ENCODE measurements around the gene OR51V1.

DNA sequence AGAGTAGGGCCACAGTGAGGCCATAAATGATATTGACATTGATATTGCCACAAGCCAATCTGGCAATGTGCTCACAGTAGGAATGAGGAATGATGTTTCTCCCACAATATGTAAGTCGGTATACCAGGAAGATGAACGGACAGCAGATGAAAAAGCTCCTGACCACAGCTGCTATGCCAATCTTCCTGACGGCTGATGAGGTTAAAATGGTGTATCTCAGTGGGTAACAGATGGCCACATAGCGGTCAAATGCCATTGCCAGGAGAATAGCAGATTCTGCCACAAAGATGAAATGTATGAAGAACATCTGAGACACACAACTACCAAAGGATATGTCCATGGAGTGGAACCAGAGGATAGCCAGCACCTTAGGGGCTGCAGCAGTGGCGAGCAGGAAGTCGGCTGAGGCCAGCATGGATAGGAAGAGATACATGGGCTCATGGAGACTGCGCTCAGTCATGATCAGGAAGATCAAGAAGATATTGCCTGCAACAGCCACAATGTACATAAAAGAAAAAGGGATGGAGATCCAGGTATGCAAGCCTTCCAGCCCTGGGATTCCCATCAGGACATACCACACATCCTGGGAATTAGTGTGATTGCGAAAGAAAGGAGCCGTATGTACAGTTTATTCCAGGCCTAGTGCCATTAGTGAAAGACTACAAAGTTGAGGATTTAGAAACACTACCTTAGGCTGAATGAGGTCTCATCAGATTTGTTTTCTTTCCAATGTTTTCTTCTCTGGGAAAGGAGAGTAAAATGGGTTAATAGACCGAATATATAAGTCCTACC, 22.2 kb downstream of the OR51V1 start:
- TF ChIP-seq, protein P1, sequence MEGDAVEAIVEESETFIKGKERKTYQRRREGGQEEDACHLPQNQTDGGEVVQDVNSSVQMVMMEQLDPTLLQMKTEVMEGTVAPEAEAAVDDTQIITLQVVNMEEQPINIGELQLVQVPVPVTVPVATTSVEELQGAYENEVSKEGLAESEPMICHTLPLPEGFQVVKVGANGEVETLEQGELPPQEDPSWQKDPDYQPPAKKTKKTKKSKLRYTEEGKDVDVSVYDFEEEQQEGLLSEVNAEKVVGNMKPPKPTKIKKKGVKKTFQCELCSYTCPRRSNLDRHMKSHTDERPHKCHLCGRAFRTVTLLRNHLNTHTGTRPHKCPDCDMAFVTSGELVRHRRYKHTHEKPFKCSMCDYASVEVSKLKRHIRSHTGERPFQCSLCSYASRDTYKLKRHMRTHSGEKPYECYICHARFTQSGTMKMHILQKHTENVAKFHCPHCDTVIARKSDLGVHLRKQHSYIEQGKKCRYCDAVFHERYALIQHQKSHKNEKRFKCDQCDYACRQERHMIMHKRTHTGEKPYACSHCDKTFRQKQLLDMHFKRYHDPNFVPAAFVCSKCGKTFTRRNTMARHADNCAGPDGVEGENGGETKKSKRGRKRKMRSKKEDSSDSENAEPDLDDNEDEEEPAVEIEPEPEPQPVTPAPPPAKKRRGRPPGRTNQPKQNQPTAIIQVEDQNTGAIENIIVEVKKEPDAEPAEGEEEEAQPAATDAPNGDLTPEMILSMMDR (IDR thresholded peaks at IDR 0.05; ENCODE audit: low read depth, low read length, missing input control): no peak
- TF ChIP-seq, protein P2, sequence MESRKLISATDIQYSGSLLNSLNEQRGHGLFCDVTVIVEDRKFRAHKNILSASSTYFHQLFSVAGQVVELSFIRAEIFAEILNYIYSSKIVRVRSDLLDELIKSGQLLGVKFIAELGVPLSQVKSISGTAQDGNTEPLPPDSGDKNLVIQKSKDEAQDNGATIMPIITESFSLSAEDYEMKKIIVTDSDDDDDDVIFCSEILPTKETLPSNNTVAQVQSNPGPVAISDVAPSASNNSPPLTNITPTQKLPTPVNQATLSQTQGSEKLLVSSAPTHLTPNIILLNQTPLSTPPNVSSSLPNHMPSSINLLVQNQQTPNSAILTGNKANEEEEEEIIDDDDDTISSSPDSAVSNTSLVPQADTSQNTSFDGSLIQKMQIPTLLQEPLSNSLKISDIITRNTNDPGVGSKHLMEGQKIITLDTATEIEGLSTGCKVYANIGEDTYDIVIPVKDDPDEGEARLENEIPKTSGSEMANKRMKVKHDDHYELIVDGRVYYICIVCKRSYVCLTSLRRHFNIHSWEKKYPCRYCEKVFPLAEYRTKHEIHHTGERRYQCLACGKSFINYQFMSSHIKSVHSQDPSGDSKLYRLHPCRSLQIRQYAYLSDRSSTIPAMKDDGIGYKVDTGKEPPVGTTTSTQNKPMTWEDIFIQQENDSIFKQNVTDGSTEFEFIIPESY (IDR thresholded peaks at IDR 0.05): no peak
- TF ChIP-seq TAF1 (conservative IDR thresholded peaks at IDR 0.05) (no peak), MAX (IDR thresholded peaks at IDR 0.05) (no peak), FOXA2 (IDR thresholded peaks at IDR 0.05) (no peak), RAD21 (IDR thresholded peaks at IDR 0.05) (no peak), YY1 (IDR thresholded peaks at IDR 0.05) (no peak)

Measured in liver (tissue), 3 donors.